ENCODE data around the gene OXER1. TPM values are rescaled to one million over a fixed set of nuclear protein-coding genes. Genes with fewer than 3 reads are reported as not detected.
A peak's percentile ranks its signal among the peaks of the same experiment; 100 is the strongest.

Gene OXER1
- total and polyA plus RNA-seq, 12 donors = 0.16 to 11.2 (median 1.5) TPM; not detected in 1

DNA sequence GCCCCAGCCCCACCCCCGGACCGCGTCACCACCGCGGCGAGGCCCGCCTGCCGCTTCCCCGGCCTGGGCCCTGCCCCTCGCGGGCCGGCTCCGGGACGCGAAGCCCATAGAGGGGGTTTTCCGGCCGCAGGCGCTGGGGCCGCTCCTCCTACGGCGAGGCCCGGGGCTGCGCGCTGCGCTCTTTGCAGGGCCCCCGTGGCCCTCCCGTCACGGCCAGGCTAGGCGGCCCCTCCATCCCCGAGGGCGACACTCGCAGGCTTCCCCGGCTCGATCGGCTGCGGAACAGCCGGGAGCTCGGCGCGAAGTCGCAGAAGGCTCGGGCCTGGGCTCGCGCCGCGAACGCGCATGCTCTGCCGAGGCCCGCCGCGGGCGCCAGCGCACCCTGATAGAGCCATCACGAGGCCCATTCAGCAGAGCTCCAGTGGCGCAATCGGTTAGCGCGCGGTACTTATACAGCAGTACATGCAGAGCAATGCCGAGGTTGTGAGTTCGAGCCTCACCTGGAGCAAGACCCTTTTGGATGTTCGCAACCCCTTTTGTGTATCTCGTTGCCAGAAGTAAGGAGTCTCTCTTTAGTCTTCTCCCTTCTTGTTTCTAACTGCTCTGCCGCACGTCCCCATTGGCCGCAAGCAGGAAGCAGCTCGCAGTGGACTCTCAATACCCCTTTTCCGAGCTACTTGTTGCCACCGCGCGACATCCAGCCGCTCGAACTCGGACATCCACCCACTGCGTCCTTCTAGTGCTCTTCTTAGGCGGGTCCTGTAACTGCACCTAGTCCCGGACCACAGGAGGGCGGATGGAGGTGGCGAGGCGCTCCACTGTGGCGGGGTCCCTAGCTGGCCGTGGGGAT lies 46.4 kb upstream of the OXER1 start:
- peak; percentile 92 to 99 (median 97) for DNase-seq
- Histone ChIP-seq H3K27me3 (no peaks in the 10 kb centered on the region), H3K4me3 (peak overlapping the region in 2 of 4 donors; percentile 38 to 78), H3K36me3 (replicated peaks in 1 of 2) (no peaks in the 10 kb centered on the region), H3K4me1 (replicated peaks in 1 of 2) (peaks cover 10 to 13% of the 10 kb centered on the region in 2 donors), H3K27ac (peak overlapping the region; percentile 86 to 100 (median 99)), H3K9me3 (replicated peaks in 1 of 3) (no peaks in the 10 kb centered on the region)
- TF ChIP-seq, protein P1, sequence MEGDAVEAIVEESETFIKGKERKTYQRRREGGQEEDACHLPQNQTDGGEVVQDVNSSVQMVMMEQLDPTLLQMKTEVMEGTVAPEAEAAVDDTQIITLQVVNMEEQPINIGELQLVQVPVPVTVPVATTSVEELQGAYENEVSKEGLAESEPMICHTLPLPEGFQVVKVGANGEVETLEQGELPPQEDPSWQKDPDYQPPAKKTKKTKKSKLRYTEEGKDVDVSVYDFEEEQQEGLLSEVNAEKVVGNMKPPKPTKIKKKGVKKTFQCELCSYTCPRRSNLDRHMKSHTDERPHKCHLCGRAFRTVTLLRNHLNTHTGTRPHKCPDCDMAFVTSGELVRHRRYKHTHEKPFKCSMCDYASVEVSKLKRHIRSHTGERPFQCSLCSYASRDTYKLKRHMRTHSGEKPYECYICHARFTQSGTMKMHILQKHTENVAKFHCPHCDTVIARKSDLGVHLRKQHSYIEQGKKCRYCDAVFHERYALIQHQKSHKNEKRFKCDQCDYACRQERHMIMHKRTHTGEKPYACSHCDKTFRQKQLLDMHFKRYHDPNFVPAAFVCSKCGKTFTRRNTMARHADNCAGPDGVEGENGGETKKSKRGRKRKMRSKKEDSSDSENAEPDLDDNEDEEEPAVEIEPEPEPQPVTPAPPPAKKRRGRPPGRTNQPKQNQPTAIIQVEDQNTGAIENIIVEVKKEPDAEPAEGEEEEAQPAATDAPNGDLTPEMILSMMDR (IDR thresholded peaks at IDR 0.05) = peak in 1 of 6 experiments; percentile 3
- TF ChIP-seq POLR2A (IDR thresholded peaks at IDR 0.05) = peak; percentile 80 to 84
- 0 to 1% (median 1%) methylated on average over 14 to 83 of the region's 83 CpGs for WGBS, 4 donors
- intact Hi-C loops (cut with DNase I) = no loop called here

GRCh38 chr2:42809819-42810120 lies 45.8 kb upstream of the OXER1 start:
- H3K27me3 ChIP-seq = no peaks in the 10 kb centered on the region
- WGBS, 4 donors = 0 to 1% (median 0%) methylated on average over 7 to 35 of the region's 35 CpGs
- peak overlapping the region in 3 of 4 donors; percentile 13 to 78 (median 20) for H3K4me3 ChIP-seq
- no peaks in the 10 kb centered on the region for H3K9me3 ChIP-seq (replicated peaks in 1 of 3)
- peak overlapping the region; percentile 86 to 100 (median 99) for H3K27ac ChIP-seq
- peak; percentile 83 to 92 (median 88) for DNase-seq
- peaks cover 10 to 13% of the 10 kb centered on the region in 2 donors for H3K4me1 ChIP-seq (replicated peaks in 1 of 2)
- TF ChIP-seq, protein P1 (IDR thresholded peaks at IDR 0.05) = peak in 3 of 6 experiments; percentile 29 to 59 (median 31)
- no peak for TF ChIP-seq POLR2A (IDR thresholded peaks at IDR 0.05)
- intact Hi-C loops (cut with DNase I) = no loop called here
- no peaks in the 10 kb centered on the region for H3K36me3 ChIP-seq (replicated peaks in 1 of 2)

GRCh38 chr2:42809131-42809818 lies 45.3 kb upstream of the OXER1 start:
- peak in 6 of 7 donors; percentile 42 to 68 (median 49) for DNase-seq
- TF ChIP-seq, protein P1 (IDR thresholded peaks at IDR 0.05) = peak in 1 of 6 experiments; percentile 34
- no peak for TF ChIP-seq POLR2A (IDR thresholded peaks at IDR 0.05)
- intact Hi-C loops (cut with DNase I) = no loop called here
- no peaks in the 10 kb centered on the region for H3K27me3 ChIP-seq
- no peaks in the 10 kb centered on the region for H3K9me3 ChIP-seq (replicated peaks in 1 of 3)
- H3K36me3 ChIP-seq (replicated peaks in 1 of 2) = no peaks in the 10 kb centered on the region
- 19 to 27% (median 23%) methylated on average over 10 of the region's 10 CpGs for whole genome bisulfite sequencing, 4 donors
- H3K4me3 ChIP-seq = peak overlapping the region in 3 of 4 donors; percentile 13 to 78 (median 20)
- peaks cover 10 to 13% of the 10 kb centered on the region in 2 donors for H3K4me1 ChIP-seq (replicated peaks in 1 of 2)
- peak overlapping the region; percentile 86 to 100 (median 99) for H3K27ac ChIP-seq

DNA sequence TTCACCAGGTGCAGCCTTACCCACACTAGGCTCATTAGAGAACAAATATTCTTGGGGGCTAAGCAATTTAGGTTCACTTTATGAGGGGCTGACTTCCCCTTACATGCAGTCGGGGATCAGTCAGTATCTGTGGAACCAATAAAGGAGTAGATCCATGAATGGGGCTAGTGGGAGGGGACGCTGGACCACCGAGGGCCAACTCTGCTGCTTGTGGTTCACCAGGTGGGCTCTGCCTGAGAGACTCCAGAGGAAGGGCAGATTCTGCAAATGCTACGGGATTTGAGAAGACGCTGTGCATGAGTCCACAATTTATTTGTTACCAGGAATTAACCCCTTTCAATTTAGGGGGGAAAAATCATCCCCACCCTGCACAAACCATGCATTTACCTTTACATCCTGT lies 44.4 kb upstream of the OXER1 start:
- 89 to 98% (median 94%) methylated on average over 5 of the region's 5 CpGs for WGBS, 4 donors
- no peak overlapping the region for H3K4me3 ChIP-seq
- no peak for DNase-seq
- TF ChIP-seq, protein P1 (IDR thresholded peaks at IDR 0.05) = no peak
- no peak for TF ChIP-seq POLR2A (IDR thresholded peaks at IDR 0.05)
- H3K9me3 ChIP-seq (replicated peaks in 1 of 3) = no peaks in the 10 kb centered on the region
- no peaks in the 10 kb centered on the region for H3K36me3 ChIP-seq (replicated peaks in 1 of 2)
- no peaks in the 10 kb centered on the region for H3K27me3 ChIP-seq
- intact Hi-C loops (cut with DNase I) = no loop called here
- H3K4me1 ChIP-seq (replicated peaks in 1 of 2) = peaks cover 10 to 13% of the 10 kb centered on the region in 2 donors
- H3K27ac ChIP-seq = peak overlapping the region in 1 of 5 donors; percentile 100
